Thoracic aorta (tissue), 2 donors: ENCODE measurements around the gene THRSP. TPM values are rescaled to one million over a fixed set of nuclear protein-coding genes. Genes with fewer than 3 reads are reported as not detected.

Experiments
- ATAC-seq: fragments of 150-250 bp; one replicate; pipeline ENCODE4 v1.8.0; 2017; ENCODE audit warnings: low read depth; ENCODE audit not compliant: insufficient number of reproducible peaks, low FRiP score
- DNase-seq: peaks from one replicate; pipeline ENCODE4 v3.0.0-alpha.2; 2020; ENCODE audit warnings: low spot score
- H3K27ac ChIP-seq, 2 donors: fragments of 200-600 bp; sonication (generic); 1 replicate in 1 of 2; 2 replicates in 1 of 2; pipeline ENCODE4 v1.5.1; 2016; ENCODE audit warnings: mild to moderate bottlenecking in 2 of 2, moderate library complexity in 2 of 2
- H3K27me3 ChIP-seq: fragments of 200-600 bp; sonication (generic); replicated peaks from 2 replicates; pipeline ENCODE4 v1.6.0; 2016; ENCODE audit warnings: mild to moderate bottlenecking; ENCODE audit not compliant: insufficient read depth
- H3K36me3 ChIP-seq: fragments of 200-600 bp; sonication (generic); one replicate; pipeline ENCODE4 v1.5.1; 2016
- H3K4me1 ChIP-seq, 2 donors: fragments of 200-600 bp; sonication (generic); 1 replicate in 1 of 2; 2 replicates in 1 of 2; pipeline versions ENCODE4 v1.5.1 to v1.6.0; 2016; ENCODE audit warnings: low read depth in 2 of 2, mild to moderate bottlenecking in 1 of 2; ENCODE audit not compliant: control insufficient read depth in 1 of 2
- H3K4me3 ChIP-seq: fragments of 200-600 bp; sonication (generic); 2 replicates; pipeline ENCODE4 v1.5.1; 2016; ENCODE audit warnings: mild to moderate bottlenecking
- H3K9me3 ChIP-seq: fragments of 200-600 bp; sonication (generic); 2 replicates; pipeline ENCODE4 v1.5.1; 2016
- CTCF ChIP-seq: fragments of 200-600 bp; sonication (generic); IDR thresholded peaks from one replicate; pipeline ENCODE4 v1.5.1; 2019; ENCODE audit warnings: antibody characterized with exemption
- total RNA-seq, 2 donors: library from RNA; depleted of rRNA; stranded (reverse); fragments of >200 nt; gene quantifications; one replicate each; pipeline versions ENCODE4 v1.1.0 to v1.2.3, GENCODE V29; 2016

Gene THRSP
- total RNA-seq, 2 donors from 2014 or later, result 0.56 TPM; not detected in 1

- no peaks in the 10 kb centered on the region for H3K36me3 ChIP-seq
- TF ChIP-seq CTCF, result no peak
These were observed 47.6 kb downstream of the THRSP start for GRCh38 chr11:78111298-78111697.

DNA sequence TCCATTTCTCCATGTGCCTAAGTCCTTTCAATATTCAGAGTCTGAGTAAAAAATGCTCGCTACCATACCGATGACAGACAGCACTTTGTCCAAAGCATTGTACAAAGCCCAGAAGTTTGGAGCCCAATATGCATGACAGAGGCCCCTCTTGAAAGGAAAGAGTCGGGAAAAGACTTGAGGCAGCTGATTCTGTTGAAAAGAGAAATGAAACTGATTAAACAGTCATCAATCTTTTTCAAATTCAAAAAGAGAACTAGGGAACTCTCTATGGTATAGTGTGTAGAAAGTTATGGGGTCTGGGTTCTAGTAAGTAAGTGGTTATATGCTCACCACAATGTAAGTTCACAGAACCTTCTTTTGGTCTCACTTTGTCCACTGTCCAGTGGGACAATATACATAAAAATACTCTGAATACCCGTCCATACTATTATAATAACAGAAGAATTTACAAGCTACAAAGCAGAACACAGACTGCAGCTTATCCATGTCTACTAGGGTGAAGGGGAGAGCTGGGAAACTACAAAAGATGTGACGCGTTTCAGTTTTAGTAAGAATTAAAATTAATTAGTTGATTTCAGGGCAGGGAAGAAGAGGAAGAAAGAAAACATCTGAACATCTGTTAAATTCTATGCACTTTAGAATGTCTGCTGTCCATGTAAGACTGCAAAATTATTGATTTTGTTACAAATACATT is 49.1 kb downstream of the THRSP start:
- Histone ChIP-seq H3K27me3 (no peaks in the 10 kb centered on the region), H3K36me3 (no peaks in the 10 kb centered on the region), H3K4me1 (no peaks in the 10 kb centered on the region), H3K9me3 (no peaks in the 10 kb centered on the region), H3K27ac (no peak overlapping the region), H3K4me3 (no peak overlapping the region)
- DNase-seq (no peak), ATAC-seq (no peak)
- no peak for TF ChIP-seq CTCF

More at GRCh38 chr11:78111298-78111697, 47.6 kb downstream of the THRSP start:
- no peak overlapping the region for H3K27ac ChIP-seq
- no peaks in the 10 kb centered on the region for H3K4me1 ChIP-seq
- no peaks in the 10 kb centered on the region for H3K9me3 ChIP-seq
- H3K27me3 ChIP-seq, result no peaks in the 10 kb centered on the region
- ATAC-seq (no peak), DNase-seq (no peak)
- no peak overlapping the region for H3K4me3 ChIP-seq

Other genes starting within 250 kb of the THRSP start
- gene RSF1, start 243.1 kb upstream of the THRSP start, total RNA-seq, result 100 to 1,000 TPM in 1 of 2 donors, 10 to 100 TPM in 1; 86.6 to 107 TPM
- gene AAMDC, start 242.7 kb upstream of the THRSP start, total RNA-seq, result 10 to 100 TPM; 38.9 to 41.3 TPM
- gene INTS4, start 69.2 kb upstream of the THRSP start, total RNA-seq, result 10 to 100 TPM; 23.4 to 31.1 TPM
- gene KCTD14, start 40.6 kb upstream of the THRSP start, total RNA-seq, result 1 to 10 TPM in 1 of 2 donors, under 1 TPM in 1; 0.81 to 5.6 TPM
- 10 to 100 TPM; 42.4 to 62.0 TPM for gene NDUFC2, start 16.0 kb downstream of the THRSP start, total RNA-seq
- 10 to 100 TPM; 19.5 to 26.3 TPM for gene ALG8, start 75.8 kb downstream of the THRSP start, total RNA-seq
- gene KCTD21, start 124.8 kb downstream of the THRSP start, total RNA-seq, result 10 to 100 TPM in 1 of 2 donors, 1 to 10 TPM in 1; 9.1 to 13.7 TPM
- gene USP35, start 125.1 kb downstream of the THRSP start, total RNA-seq, result 10 to 100 TPM; 38.8 to 44.1 TPM